HAP-1 (cell line): ENCODE measurements around the gene MRNIP.

Experiments
- DNase-seq, 2 experiments: peaks; one replicate each; pipeline ENCODE4 v3.0.0-alpha.2; 2016 to 2020; ENCODE audit warnings: low spot score in 2 of 2
- H3K27me3 ChIP-seq: fragments of 250-450 bp; sonication (Bioruptor Pico); 2 replicates; pipeline ENCODE4 v1.5.1; 2020; ENCODE audit warnings: low read depth, mild to moderate bottlenecking, moderate library complexity
- H3K36me3 ChIP-seq: fragments of 250-450 bp; sonication (Bioruptor Pico); replicated peaks from 2 replicates; pipeline ENCODE4 v1.5.1; 2020; ENCODE audit warnings: mild to moderate bottlenecking
- H3K4me1 ChIP-seq: fragments of 250-450 bp; sonication (Bioruptor Pico); 2 replicates; pipeline ENCODE4 v1.5.1; 2020; ENCODE audit warnings: mild to moderate bottlenecking
- H3K4me3 ChIP-seq: fragments of 250-450 bp; sonication (Bioruptor Pico); 2 replicates; pipeline ENCODE4 v1.5.1; 2020; ENCODE audit warnings: mild to moderate bottlenecking, moderate library complexity
- H3K9me3 ChIP-seq: fragments of 250-450 bp; sonication (Bioruptor Pico); 2 replicates; pipeline ENCODE4 v1.5.1; 2020; ENCODE audit warnings: mild to moderate bottlenecking, moderate library complexity
- in situ Hi-C: fragments of 300-500 bp; cut with MboI; formaldehyde crosslinking; loops from 3 replicates; pipeline ENCODE4 v1.14.3; 2020; ENCODE audit warnings: low sequenced_read_pairs, inconsistent platforms, mixed read lengths

MRNIP gene

DNA sequence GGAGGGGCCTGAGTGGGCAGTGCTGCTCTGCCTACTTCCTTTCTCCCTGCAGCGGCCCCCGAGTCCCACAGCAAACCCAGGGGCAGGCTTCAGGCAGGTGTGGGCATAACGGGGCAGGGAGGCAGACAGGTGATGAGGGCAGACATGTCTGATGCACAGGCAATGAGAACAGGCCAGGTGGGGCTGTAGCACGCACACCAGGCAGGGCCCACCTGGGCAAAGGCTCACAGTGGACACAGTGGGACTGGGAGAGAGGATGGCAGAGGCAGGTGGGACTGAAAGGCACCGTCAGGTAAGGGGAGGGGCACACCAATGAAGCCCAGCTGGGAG lies 59.0 kb downstream of the MRNIP start:
- Histone ChIP-seq H3K9me3 (no peaks in the 10 kb centered on the region), H3K4me3 (no peak overlapping the region), H3K36me3 (peaks cover 50% of the 10 kb centered on the region), H3K27me3 (no peaks in the 10 kb centered on the region), H3K4me1 (peaks cover 10% of the 10 kb centered on the region)
- in situ Hi-C loops = no loop called here
- no peak for DNase-seq

DNA sequence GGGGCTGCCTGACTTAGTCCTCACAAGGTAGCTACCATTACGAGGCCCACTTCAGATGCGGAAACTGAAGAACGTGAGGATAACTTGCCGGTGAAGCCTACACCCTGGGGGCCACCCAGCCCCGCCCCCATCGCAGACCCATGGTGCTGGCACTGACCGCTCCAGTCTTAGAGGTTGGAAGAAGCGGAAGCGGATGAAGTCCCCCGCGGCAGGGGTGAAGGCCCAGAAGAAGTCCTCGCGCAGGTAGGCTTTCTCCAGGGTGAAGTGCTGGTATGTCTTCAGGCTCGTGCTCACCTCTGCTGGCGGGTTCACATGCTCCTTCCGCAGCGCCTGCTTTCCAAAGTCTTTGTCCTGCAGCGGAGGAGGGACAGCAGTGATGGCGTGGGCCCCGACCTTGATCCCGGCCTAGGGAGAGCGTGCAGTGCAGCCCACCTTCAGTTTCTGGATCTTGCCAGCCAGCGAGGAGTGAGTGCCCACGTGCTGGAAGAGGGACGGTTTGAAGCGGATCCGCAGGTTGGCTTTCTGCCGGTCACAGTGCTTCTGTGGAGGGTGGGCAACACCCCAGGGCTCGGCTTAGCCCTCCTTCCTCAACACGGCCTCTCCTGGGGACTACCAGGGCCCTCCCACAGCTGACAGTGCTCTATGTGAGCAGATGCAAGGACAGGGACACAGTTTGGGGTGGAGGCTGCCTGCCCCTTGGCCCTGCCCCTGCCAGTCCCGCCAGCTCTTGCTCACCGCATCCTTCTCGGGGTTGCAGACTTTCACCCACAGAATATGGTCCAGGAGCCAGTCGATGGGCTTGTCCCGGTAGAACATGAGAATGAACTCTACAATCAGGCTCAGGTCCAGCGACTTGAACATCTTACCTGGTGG lies 59.6 kb downstream of the MRNIP start:
- H3K4me1 ChIP-seq = peaks cover 10% of the 10 kb centered on the region
- no peak overlapping the region for H3K4me3 ChIP-seq
- H3K36me3 ChIP-seq = peaks cover 50% of the 10 kb centered on the region
- no peak for DNase-seq
- in situ Hi-C loops = no loop called here
- H3K9me3 ChIP-seq = no peaks in the 10 kb centered on the region
- no peaks in the 10 kb centered on the region for H3K27me3 ChIP-seq

DNA sequence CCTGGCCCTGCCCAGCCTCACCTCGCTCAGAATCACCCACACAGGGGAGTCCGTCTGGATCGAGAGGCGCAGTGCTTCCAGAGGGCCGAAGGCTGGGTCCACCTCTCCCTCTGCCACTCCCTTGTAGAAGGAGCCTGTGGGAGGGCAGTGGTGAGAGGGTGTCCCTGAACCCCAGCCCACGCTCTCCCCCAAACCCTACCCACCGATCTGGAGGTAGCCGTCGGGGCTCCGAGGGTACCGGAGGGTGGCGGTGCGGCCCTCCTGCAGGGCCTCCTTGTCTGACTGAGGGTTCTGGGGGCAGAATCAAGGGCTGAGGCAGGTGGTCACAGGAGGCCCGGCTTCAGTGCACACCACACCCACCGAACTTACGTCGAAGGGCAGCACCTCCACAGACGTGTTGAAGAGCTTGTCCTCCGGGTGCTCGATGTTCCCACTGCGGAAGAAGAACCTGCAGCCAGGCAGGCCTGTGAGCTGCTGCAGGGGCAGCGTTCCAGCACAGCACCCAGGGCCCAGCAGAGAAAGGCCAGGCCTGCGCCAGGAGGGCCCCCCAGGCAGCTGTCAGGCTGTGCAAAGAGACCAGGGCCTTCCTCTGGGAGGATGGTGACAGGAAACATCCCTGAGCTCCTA lies 60.4 kb downstream of the MRNIP start:
- Histone ChIP-seq H3K4me3 (no peak overlapping the region), H3K36me3 (peaks cover 50% of the 10 kb centered on the region), H3K27me3 (no peaks in the 10 kb centered on the region), H3K9me3 (no peaks in the 10 kb centered on the region), H3K4me1 (peaks cover 10% of the 10 kb centered on the region)
- in situ Hi-C loops = no loop called here
- no peak for DNase-seq

DNA sequence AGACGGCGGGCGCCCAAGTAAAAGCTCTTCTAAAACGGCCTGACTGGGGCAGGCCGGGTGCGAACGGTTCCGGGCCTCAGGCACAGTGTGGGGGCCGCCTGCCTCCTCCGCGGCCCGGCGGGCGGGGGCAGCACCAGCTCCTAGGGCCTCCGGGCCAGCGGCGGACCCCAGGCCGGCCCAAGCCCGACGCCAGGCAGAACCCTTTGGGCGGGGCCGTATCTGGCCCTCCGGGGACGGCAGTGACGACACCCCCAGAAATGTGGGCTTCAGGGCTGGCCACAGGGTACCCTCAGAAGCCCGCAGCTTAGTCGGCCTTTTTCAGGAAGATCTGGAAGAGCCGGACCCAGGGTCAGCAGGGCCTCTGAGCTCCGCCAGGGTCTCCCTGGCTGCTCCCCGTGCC lies 60.9 kb downstream of the MRNIP start:
- Histone ChIP-seq H3K27me3 (no peaks in the 10 kb centered on the region), H3K9me3 (no peaks in the 10 kb centered on the region), H3K4me1 (peaks cover 10% of the 10 kb centered on the region), H3K4me3 (no peak overlapping the region), H3K36me3 (peaks cover 50% of the 10 kb centered on the region)
- in situ Hi-C loops = no loop called here
- no peak for DNase-seq

DNA sequence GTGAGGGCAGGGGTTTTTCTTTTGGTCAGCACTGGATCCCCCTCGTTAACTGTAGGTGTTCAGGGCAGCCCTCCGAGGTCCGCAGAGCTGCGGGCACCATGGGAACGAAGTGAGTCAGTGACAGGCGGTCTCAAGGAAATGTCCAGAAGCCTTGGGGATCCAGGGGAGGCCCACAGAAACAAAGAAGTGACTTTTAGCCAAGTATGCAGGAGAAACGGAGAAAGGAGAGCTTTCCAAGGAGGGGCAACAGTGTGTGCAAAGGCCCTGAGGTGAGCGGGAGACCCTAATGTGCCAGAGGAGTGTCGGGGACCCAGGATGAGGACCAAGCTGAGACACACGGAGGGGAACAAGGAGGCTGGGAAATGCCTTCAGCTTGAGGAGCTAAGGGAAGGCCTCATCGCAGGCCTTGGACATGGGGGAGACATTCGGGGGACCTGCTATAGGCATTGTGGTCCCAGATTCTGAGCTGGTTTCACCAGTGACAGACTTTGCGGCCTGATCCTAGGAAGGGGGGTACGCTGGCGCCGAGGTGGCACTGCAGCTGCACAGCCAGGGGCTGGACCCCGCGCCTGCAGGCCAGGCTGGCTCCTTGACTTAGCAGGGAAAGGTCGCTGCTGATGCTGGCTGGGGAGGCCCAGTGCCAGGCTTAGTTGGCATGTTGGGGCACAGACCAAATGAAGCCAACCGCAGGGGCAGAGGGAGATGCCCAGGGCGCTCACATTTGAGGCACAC lies 61.6 kb downstream of the MRNIP start:
- H3K4me3 ChIP-seq = peak overlapping the region; percentile 42; the same call in 1 of the 2 replicates
- H3K9me3 ChIP-seq = no peaks in the 10 kb centered on the region
- no peak for DNase-seq
- H3K4me1 ChIP-seq = peaks cover 10% of the 10 kb centered on the region
- H3K27me3 ChIP-seq = no peaks in the 10 kb centered on the region
- peaks cover 50% of the 10 kb centered on the region for H3K36me3 ChIP-seq
- in situ Hi-C loops = no loop called here

DNA sequence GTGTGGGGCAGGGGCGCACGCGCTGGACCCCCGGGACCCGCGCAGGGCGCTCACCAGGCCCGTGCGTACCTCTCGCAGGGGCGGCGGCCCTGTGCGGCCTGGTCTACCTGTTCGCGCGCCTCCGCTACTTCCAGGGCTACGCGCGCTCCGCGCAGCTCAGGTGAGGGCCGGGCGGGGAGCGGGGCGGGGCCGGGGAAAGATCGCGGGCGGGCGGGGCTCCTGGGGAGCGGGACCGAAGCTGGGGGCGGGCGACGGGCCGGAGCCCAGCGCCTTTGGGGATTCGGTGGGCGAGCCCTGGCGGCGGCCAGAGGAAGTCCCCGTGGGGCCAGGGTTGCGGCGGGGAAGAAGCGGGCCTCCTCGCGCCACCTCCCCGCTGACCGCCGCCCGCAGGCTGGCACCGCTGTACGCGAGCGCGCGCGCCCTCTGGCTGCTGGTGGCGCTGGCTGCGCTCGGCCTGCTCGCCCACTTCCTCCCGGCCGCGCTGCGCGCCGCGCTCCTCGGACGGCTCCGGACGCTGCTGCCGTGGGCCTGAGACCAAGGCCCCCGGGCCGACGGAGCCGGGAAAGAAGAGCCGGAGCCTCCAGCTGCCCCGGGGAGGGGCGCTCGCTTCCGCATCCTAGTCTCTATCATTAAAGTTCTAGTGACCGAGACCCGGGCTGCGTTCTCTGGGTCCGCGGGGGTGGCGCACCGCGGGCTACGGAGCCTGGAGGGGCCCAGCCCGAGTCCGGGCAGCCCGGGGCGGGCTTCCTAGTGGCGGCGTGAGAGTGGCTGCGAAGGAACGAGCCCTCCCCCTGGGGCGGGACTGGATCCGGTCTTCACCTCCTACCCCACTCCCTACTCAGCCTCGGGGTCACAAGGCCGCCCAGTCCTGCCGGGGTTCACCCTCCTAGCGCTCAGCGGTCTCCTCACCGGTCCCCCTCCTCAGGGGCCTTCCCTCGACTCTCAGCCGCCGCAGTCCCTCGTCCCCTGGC lies 62.5 kb downstream of the MRNIP start:
- Histone ChIP-seq H3K4me3 (peak overlapping the region; percentile 42), H3K9me3 (no peaks in the 10 kb centered on the region), H3K36me3 (peaks cover 44% of the 10 kb centered on the region), H3K27me3 (no peaks in the 10 kb centered on the region), H3K4me1 (peaks cover 10% of the 10 kb centered on the region)
- peak; percentile 64 to 85 for DNase-seq
- in situ Hi-C loops = no loop called here

DNA sequence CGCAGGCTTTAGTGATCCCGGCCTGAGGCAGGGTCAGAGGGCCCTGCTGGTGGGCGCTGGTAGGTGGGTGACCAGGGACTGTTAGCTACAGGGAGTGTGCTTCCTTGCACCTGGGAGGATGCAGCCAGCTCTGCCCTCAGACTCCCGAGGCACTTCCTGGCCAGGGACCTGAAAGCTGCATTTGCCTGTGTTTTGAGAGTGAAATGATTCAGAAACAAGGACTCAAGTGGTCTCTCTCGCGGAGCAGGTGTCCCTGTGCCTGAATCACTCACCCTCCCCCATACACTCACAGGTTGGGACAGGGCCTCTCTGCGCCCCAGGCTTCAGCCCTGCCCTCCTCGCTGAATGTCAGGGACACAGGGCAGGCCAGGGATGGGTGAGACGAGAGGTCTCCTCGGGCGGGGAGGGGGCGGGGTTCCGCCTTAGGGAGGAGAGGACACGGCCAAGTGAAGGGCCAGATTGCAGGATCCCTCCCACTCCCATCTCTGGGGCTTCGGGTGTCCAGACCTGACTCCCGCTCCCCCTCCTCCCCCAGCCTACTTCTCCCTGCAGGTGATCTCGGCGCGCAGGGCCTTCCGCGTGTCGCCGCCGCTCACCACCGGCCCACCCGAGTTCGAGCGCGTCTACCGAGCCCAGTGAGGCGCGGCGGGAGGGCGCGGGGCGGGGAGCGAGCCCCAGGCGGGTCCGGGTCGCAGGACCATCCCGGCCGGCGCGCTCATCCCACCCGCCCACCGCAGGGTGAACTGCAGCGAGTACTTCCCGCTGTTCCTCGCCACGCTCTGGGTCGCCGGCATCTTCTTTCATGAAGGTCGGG lies 63.4 kb downstream of the MRNIP start:
- peak in 1 of 2 experiments; percentile 70 for DNase-seq
- in situ Hi-C loops = no loop called here
- peak overlapping the region; percentile 42 for H3K4me3 ChIP-seq

DNA sequence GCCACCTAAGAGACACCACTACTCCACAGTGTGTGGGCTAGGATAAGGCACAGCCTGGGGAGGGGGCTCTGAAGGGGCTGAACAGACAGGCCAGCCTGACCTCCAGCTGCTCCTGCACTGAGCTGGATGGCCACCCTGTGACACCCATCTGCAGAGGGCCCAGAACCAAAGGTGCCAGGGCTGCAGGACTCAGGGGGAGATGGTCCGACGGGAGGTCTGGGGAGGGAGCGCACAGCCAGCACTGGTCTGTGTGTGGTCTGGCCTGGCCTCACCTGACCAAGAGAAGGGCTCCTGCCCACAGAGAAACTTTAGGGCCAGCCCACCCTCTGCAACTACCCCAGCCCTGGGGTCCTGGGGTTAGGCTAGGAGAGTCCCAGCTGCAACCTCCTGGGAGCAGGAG lies 64.0 kb downstream of the MRNIP start:
- no peaks in the 10 kb centered on the region for H3K9me3 ChIP-seq
- no peak overlapping the region for H3K4me3 ChIP-seq

More for the DNA sequence above, 63.4 kb downstream of the MRNIP start:
- Histone ChIP-seq H3K27me3 (no peaks in the 10 kb centered on the region), H3K4me1 (peaks cover 10% of the 10 kb centered on the region), H3K9me3 (no peaks in the 10 kb centered on the region), H3K36me3 (peaks cover 38% of the 10 kb centered on the region)

DNA sequence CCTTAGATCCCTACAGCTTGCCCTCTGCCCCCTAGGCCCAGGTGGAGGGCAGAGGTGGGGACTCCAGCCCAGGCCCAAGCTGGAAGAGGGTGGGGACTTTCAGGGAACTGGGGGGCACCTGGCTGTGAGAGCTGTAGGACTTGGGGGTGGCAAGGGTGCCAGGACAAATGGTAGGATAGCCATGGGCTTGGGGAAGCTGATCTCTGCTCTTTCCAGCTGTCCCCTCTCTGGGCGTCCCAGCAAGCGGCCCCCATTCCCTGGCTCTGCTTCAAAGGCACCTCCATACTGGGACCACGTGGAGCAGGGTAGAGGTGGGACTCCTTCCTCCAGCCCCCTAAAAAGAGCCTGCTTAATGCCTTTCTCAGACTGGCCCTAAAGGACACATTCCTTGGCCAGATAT lies 64.4 kb downstream of the MRNIP start:
- Histone ChIP-seq H3K36me3 (peaks cover 27% of the 10 kb centered on the region), H3K9me3 (no peaks in the 10 kb centered on the region), H3K4me1 (peaks cover 10% of the 10 kb centered on the region), H3K4me3 (no peak overlapping the region), H3K27me3 (no peaks in the 10 kb centered on the region)
- DNase-seq = no peak
- in situ Hi-C loops = no loop called here

More for the DNA sequence above, 64.0 kb downstream of the MRNIP start:
- DNase-seq = no peak
- H3K27me3 ChIP-seq = no peaks in the 10 kb centered on the region
- peaks cover 10% of the 10 kb centered on the region for H3K4me1 ChIP-seq
- in situ Hi-C loops = no loop called here
- peaks cover 31% of the 10 kb centered on the region for H3K36me3 ChIP-seq

DNA sequence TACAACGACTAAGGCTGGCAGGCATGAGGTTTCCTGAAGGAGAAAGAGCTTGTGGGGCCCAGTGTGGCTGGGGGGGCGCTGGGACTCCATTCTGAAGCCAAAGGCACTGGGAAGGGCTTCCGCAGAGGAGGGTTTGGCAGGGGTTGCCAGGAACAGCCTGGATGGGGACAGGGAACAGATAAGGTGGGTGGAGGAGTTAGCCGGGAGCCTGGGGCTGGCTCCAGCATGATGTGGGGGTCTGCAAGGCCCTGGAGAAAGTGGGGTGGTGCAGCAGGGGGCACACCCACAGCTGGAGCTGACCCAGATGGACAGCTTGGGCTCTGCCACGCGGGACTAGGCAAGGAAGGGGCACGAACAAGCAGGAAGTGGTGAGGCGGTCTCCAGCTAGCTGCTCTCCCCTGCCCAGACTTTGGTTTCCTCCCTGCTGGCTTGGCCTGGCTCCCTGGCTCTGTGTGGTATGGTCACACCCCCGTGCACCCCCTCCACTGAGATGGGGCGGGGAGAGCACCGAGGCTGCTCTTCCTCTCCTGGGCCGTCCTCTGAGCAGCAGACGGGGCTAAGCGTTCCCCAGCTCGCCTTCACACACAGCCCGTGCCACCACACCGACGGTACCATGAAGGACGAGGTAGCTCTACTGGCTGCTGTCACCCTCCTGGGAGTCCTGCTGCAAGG lies 65.0 kb downstream of the MRNIP start, which contains the start of gene LTC4S:
Gene LTC4S (plus strand): TSS at position 519 of the 672 bp plus-strand sequence. CDS start 95 bp downstream, at position 614.
- DNase-seq = no peak
- Histone ChIP-seq H3K27me3 (no peaks in the 10 kb centered on the region), H3K36me3 (peaks cover 21% of the 10 kb centered on the region), H3K9me3 (no peaks in the 10 kb centered on the region), H3K4me3 (no peak within 1 kb of the TSS), H3K4me1 (peaks cover 10% of the 10 kb centered on the region)
- in situ Hi-C loops = no loop called here

DNA sequence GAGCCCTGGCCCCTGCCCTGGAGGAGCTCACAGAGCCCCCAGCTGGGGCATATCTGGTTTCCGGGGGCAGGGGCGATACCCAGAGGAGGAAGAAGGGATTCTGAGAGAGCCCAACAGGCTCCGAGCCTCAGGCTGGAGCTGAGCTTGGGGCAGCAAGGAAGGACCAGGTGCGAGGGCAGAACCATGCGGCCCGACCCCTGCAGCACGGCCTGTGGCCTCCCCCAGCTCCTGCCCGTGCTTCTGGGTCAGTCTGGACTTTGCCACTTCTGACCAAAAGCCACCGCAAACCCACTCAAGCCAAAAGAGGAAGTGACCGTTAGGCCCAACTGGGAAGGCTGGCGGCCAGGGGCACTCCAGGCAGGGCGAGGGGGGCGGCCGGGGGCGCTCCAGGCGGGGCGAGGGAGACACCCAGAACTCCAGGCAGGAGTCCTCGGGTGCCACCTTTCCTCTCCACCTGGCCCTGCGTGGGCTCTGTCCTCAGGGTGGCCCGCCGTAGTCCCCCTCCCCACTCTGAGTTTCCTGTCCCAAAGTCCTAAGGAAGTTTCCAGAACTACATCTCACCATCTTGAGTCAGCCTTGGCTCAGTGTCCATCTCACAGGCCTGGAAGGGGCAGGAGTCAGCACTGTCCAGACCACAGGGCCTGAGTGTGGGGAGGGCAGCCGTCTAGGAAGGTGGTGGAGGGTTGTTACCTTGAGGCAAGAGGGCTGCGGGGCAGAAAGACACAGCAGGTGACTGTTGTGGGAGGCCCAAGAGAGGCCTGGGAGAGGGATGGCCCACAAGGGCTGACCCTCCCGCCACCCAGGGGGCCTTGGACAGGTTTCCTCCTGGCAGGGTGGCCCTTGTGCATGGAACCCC lies 65.8 kb downstream of the MRNIP start:
- DNase-seq = no peak
- in situ Hi-C loops = no loop called here
- no peaks in the 10 kb centered on the region for H3K27me3 ChIP-seq
- peaks cover 10% of the 10 kb centered on the region for H3K4me1 ChIP-seq
- peaks cover 14% of the 10 kb centered on the region for H3K36me3 ChIP-seq
- no peak overlapping the region for H3K4me3 ChIP-seq
- H3K9me3 ChIP-seq = no peaks in the 10 kb centered on the region
